GM19025 (cell line): Measurements from ENCODE around the gene LIME1.

ENCODE experiments used
- ATAC-seq: cut with Tn5 transposase; IDR thresholded peaks from one replicate; pipeline ENCODE4 v1.9.1; 2021; ENCODE audit warnings: mild to moderate bottlenecking, low read depth, moderate library complexity; ENCODE audit not compliant: unreplicated experiment

Gene LIME1, protein sequence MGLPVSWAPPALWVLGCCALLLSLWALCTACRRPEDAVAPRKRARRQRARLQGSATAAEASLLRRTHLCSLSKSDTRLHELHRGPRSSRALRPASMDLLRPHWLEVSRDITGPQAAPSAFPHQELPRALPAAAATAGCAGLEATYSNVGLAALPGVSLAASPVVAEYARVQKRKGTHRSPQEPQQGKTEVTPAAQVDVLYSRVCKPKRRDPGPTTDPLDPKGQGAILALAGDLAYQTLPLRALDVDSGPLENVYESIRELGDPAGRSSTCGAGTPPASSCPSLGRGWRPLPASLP

DNA sequence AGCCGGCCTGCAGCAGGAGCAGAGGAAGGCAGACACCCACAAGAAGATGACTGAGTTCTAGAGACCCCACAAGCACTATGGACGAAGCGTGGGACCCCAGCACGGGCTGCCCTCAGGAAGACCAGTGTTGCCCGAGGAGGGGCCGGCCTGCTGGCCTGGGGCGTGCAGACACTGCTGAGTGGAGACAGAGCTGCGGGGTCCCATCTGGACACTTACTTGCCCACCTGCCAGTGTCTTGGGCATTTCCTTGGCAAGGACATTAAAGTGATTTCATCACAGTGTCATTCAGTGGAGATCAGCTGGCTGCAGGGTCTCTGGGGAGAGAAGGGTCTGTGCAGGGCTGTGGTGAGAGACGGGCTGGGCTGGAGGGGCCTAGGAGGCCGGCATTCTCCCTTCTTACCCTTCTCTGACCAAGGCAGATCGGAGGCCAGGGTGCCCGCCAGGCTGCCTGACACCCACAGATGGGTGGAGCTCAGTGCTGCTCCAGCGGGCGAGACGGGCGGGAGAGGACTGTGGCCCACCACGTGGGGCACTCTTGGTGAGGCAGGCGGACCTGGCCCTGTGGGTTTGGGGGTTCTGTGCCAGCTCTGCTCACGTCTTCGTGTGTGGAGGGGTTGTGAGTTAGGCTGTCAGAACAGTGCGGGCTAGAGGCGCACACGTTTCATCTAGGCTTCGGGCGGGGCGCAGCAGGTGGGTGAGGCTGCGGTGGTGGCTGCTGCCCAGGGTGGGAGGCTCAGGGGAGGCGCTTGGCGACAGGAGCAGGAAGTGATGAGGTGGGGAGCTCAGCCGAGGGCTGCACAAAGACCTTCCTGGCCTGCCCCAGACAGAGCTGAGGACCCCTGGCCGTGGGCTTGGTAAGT is at the start of gene LIME1:
Gene LIME1, plus strand, starts transcription at position 806 of the 860 bp plus-strand sequence. CDS start 886 bp downstream, outside the sequence.
- ATAC-seq = no peak

DNA sequence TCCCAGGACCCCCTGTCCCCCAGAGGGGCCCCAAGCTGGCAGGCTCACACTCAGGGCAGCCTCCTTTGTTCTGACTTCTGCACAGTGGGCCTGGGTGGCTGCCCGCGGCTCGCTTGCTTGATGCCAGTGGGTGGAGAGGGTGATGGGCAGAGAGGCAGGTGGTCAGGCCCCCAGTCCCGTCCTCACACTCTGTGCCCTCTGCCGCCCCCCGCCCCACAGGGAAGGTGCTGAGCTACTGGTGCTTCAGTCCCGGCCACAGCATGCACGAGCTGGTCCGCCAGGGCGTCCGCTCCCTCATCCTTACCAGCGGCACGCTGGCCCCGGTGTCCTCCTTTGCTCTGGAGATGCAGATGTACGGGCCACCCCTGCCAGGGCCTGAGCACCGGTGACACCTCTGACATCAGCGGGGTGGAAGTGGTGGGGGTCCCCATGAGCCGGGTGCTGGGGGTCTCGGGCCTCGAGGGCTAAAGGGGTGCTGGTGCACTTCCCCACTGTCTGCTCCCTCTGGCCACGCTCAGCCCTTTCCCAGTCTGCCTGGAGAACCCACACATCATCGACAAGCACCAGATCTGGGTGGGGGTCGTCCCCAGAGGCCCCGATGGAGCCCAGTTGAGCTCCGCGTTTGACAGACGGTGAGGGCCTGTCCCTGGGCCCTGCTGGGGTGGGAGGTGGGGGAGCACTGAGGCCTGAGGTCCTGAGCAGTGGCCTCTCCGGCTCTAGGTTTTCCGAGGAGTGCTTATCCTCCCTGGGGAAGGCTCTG is 48.9 kb upstream of the LIME1 start:
- ATAC-seq = no peak

DNA sequence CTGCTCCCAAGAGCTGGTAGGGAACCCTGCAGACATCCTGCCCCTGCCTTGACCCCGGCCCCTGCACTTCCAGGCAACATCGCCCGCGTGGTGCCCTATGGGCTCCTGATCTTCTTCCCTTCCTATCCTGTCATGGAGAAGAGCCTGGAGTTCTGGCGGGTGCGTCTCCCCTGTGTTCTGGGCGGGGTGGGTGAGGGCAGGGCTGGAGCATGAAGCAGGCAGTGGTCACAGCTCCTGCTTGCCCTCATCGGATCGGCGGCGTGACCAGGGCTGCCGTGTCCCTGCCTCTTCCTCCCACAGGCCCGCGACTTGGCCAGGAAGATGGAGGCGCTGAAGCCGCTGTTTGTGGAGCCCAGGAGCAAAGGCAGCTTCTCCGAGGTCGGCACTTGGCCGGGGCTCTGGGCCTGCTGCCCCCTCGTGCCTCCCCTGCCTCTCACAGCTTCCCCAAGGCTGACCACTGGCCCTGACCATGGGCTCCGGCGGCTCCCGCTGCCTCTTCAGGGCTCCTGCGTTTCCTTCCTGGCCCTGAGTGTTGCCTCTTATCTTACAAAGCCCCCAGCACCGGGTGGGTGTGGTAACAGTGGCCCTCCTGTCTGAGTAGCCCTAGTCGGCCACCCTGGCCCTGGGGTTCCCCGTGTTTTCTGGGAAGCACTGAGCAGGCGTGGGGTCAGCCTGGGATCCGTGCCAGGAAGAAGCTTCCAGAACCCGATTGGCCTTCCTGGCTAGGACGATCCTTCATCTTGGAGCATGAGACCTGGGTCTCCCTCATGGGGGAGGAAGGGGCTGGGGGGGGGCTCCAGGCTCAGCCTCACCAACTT is 48.0 kb upstream of the LIME1 start:
- no peak for ATAC-seq

DNA sequence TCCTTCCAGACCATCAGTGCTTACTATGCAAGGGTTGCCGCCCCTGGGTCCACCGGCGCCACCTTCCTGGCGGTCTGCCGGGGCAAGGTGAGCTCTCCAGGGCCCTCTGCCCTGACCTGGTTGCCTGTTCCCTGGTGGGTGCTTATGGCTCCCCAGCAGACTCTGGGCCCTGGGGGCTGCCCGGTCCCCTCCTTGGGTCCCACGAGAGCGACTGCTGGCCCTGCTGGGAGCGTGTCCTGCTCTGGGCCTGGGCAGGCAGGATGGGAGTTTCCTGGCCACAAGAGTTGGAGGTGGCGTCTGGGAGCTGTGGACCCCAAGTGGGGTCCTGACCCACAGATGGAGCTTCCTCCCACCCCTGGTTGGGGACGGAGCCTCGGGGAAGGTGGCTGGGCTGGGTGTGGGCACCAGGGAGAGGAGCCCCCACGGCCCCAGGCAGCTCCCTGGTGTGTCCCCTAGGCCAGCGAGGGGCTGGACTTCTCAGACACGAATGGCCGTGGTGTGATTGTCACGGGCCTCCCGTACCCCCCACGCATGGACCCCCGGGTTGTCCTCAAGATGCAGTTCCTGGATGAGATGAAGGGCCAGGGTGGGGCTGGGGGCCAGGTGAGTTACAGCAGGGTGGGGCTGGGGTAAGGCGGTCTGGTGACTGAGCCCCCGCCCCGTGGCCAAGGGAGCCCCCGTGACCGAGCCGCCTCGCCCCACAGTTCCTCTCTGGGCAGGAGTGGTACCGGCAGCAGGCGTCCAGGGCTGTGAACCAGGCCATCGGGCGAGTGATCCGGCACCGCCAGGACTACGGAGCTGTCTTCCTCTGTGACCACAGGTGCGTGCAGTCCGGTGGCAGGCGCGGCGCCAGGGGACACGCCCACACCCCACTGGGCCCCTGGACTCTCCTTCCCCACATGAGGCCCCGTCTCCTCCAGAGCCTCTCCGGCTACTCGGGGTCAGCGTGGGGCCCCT is 47.1 kb upstream of the LIME1 start:
- no peak for ATAC-seq

DNA sequence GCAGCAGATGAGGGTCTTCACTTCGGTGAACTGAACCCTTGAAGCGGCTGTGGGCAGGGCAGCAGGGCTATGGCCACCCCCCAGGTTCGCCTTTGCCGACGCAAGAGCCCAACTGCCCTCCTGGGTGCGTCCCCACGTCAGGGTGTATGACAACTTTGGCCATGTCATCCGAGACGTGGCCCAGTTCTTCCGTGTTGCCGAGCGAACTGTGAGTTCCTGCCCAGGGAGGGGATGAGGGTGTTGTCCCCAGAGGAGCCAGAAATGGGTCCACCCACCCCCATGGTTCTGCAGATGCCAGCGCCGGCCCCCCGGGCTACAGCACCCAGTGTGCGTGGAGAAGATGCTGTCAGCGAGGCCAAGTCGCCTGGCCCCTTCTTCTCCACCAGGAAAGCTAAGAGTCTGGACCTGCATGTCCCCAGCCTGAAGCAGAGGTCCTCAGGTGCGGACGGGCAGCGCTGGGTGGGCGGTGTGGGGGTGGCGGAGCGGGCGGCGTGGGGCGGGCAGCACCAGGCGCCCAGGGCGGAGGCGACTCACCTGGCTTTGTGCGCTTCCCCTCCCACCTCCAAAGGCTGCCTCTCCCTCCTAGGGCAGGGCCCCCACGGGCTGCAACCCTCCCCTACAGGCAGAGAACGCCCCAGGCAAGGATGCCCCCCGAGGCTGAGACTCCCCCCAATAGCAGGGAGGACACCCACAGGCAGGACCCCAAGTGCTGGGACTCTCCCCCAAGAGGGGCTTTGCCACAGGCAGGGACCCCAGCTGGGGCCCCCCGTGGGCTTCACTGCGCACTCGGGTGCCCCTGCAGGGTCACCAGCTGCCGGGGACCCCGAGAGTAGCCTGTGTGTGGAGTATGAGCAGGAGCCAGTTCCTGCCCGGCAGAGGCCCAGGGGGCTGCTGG is 46.2 kb upstream of the LIME1 start:
- no peak for ATAC-seq

DNA sequence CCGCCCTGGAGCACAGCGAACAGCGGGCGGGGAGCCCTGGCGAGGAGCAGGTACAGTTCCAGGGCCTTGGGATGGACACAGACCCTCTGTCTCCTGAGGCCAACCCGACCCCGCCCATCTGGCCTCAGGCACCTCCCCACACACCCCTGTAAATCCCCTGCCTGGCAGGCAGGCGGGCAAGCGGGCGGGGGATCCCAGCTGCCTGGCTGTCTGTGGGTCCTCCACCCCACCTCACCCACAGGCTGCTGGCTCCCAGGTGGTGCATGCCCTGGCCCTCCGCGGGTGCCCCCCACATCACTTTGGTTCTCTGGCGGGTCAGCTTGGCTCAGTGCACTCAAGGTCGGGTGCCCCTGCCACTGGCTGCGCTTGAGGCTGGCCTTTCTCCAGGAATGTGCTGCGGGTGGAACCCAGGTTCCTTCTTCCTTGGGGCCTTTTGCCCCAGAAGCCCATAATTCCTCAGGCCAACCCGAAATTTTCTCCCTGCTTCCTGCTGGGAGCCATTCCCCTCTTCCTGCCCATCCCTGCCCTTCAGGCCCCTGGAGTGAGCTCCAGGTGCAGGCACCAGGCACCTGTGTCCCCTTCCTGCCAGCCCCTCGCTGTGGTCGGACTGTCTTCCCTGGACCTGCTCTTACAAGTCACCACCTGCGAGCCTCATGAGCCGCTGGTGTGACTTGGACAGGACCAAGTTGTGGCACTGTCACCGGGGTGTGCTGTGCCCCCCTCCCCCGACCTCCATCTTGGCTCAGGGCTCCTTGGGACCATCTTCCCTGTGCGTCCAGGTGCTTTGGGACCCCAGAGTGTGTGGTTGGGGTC is 45.4 kb upstream of the LIME1 start:
- ATAC-seq = no peak

DNA sequence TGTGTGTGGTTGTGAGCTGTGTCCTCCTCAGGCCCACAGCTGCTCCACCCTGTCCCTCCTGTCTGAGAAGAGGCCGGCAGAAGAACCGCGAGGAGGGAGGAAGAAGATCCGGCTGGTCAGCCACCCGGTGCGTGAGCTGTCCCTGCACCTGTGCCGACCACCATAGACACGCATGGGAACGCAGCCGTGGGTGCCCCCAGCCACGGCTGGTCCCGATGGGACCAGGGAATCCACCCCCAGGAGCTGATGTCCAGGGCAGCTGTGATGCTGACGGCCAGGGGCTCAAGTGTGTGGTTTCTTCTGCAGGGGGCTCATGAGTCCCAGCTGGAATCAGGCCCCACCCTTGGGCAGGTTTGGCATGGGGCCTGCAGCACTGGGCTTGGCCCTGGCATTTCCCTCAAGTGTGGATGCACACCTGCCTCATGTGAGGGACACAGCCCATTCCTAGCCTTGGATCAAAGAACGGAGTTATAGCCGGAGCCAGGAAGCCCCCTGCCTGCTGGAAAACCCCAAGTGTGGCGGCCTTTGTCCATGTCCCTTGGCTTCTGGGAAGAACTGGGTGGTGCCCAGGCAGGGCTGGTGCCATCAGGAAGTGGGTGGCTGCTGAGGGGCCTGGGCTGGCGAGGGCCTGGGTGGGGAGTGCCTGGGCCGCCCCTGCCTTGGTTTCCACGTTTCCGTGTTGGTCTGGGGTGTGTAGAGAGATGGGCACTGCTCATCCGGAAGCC is 44.6 kb upstream of the LIME1 start:
- no peak for ATAC-seq

DNA sequence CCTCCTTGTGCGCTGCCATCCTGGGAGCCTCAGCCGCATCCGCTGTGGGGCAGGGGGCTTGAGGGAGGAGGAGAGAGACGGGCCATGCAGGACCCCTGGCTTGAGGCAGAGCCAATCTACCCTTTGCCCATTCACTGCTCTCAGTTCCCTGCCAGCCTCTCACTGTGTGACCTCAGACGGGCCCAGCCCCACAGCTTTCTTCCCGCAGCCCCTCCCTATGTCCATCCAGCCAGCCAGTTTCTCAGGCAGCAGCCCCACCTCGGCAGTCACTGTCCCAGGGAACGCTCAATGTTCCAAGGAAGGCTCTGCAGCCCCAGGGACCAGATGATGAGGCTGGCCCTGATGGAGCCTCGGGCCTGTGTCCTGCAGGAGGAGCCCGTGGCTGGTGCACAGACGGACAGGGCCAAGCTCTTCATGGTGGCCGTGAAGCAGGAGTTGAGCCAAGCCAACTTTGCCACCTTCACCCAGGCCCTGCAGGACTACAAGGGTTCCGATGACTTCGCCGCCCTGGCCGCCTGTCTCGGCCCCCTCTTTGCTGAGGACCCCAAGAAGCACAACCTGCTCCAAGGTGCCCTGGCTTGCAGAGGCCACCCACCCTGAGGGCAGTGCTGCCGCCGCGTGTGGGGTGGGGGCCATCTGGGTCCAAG is 43.9 kb upstream of the LIME1 start:
- ATAC-seq = no peak

DNA sequence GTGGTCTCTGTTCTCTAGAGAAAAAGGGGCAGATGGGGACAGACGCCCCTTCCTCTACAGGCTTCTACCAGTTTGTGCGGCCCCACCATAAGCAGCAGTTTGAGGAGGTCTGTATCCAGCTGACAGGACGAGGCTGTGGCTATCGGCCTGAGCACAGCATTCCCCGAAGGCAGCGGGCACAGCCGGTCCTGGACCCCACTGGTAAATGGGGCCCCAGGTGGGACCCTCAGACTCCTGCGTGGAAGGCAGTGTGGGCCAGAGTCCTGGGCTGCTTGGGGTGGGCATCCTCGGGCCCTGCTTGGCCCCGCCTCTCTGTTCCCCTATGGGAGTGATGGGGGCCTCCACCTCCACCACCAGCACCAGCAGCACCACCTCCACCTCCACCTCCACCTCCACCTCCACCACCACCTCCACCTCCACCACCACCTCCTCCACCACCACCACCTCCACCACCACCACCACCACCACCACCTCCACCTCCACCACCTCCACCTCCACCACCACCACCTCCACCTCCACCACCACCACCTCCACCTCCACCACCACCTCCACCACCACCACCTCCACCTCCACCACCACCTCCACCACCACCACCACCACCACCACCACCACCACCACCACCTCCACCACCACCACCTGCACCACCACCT is 43.3 kb upstream of the LIME1 start:
- no peak for ATAC-seq

DNA sequence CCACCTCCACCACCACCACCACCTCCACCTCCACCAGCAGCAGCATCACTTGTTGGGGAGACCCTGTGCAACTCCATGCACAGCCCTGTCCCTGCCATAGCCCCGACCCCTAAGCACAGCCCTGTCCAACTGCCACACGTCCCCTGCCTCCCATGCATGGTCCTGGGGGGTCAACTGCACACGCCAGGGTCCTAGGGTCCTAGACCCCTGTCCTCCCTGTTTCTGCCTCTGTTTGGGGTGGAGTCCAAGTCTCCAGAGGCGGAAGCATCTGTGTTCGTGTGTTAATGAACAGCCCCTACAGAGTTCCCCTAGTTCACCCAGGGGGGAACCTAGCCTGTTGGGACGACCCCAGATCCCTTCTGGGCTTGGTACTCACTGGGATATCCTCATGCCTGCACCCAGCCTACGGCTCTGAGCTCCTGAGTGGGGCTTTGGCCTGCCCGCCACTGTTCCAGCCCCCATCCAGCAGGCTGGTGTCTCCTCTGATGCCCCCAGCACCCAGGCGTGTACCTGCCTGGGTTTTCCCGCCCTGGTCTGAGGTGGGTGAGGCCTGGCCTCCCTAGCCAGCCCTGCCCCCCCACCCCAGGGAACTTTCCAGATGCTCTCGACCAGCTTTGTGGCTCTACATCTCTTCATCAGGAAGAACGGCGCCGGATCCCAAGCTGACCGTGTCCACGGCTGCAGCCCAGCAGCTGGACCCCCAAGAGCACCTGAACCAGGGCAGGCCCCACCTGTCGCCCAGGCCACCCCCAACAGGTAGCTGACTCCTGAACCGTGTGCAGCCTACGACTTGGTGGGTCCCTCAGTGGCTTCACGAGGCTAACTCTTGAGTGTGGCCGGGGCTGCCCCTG is 42.5 kb upstream of the LIME1 start:
- ATAC-seq = no peak

DNA sequence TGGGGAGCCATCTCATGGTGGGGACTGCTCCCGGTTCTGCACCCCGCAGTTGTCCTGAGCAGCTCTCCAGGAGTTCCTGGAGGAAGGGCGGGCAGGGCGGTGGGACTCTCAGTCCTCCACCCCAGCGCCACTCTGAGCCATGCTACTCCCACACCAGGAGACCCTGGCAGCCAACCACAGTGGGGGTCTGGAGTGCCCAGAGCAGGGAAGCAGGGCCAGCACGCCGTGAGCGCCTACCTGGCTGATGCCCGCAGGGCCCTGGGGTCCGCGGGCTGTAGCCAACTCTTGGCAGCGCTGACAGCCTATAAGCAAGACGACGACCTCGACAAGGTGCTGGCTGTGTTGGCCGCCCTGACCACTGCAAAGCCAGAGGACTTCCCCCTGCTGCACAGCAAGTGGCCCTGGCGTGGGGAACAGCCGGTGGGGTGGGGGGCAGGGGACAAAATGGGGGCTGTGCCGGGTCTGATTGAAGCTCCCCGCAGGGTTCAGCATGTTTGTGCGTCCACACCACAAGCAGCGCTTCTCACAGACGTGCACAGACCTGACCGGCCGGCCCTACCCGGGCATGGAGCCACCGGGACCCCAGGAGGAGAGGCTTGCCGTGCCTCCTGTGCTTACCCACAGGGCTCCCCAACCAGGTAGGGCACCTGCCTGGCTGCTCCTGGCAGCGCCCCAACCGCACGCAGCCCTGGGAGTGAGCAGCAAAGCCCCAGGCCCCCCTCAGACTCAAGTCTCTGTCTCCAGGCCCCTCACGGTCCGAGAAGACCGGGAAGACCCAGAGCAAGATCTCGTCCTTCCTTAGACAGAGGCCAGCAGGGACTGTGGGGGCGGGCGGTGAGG is 41.7 kb upstream of the LIME1 start:
- no peak for ATAC-seq

DNA sequence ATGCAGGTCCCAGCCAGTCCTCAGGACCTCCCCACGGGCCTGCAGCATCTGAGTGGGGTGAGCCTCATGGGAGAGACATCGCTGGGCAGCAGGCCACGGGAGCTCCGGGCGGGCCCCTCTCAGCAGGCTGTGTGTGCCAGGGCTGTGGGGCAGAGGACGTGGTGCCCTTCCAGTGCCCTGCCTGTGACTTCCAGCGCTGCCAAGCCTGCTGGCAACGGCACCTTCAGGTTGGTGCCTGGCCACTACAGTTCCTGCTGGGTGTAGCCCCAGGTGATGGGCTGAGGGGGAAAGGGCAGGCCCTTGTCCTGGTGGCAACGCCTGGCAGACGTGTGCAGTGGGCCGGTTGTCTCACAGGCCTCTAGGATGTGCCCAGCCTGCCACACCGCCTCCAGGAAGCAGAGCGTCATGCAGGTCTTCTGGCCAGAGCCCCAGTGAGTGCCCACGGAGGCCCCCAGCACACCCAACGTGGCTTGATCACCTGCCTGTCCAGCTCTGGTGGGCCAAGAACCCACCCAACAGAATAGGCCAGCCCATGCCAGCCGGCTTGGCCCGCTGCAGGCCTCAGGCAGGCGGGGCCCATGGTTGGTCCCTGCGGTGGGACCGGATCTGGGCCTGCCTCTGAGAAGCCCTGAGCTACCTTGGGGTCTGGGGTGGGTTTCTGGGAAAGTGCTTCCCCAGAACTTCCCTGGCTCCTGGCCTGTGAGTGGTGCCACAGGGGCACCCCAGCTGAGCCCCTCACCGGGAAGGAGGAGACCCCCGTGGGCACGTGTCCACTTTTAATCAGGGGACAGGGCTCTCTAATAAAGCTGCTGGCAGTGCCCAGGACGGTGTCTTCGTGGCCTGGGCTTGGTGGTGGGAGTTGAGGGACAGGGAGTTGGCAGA is 40.8 kb upstream of the LIME1 start:
- ATAC-seq = no peak

DNA sequence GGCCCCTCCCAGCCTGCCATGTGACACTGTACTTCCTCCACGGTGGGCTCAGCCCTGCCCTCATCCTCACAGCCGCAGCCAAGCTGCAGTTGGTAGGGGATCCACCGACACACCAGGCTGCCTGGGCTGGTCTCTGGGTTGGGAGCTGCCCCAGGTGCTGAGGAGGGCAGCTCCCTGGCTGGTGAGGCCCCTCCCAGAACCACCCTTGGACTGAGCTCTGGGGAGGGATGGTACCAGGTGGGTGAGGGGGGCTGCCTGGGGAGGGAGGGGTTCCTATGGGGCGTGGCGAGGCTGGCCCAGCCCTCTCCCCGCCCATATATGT is 40.2 kb upstream of the LIME1 start:
- ATAC-seq = no peak
